ENCODE data around the gene VEPH1.

Gene VEPH1

GRCh38 chr3:157420606-157421130 is 82.5 kb downstream of the VEPH1 start:
- no peak for DNase-seq

DNA sequence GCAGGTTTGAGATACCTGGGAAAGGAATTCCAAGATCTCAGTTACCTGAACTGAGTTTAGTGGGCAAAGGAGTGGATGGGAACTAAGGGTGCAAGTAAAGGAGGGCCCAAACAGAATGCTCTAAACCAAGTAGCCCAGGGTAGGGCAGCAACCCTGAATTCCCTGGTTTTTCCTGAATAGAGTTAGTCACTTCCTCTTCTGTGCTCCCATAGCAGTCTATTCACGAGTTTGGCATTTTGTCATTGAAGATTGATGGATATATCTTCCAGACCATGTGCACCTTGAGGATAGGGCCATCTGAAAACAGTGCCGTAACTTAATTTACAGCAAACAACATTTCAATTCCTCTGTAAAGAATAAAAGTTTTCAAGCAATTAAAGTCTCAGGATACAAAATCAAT is 85.1 kb downstream of the VEPH1 start:
- WGBS (ENCODE audit: insufficient coverage) = 100% methylated on average over 1 of the region's 2 CpGs
- peaks cover 0 to 2% (median 0%) of the 10 kb centered on the region in 4 experiments for H3K4me1 ChIP-seq (ENCODE audit: control extremely low read depth in 1 of 4, control insufficient read depth in 4 of 4, insufficient read depth in 4 of 4, low read length in 3 of 4)
- no peaks in the 10 kb centered on the region for H3K27me3 ChIP-seq (replicated peaks in 2 of 5; ENCODE audit: control insufficient read depth in 4 of 5, insufficient read depth in 5 of 5, low read length in 4 of 5)
- no peak overlapping the region for H3K4me3 ChIP-seq (ENCODE audit: control insufficient read depth in 1 of 7, extremely low read depth in 1 of 7, insufficient read depth in 4 of 7, low read depth in 2 of 7, low read length in 6 of 7)
- CTCF ChIA-PET = no interaction called here
- H3K9me3 ChIP-seq (ENCODE audit: control extremely low read depth in 1 of 5, control insufficient read depth in 4 of 5, insufficient read depth in 2 of 5, low read depth in 1 of 5, low read length in 4 of 5) = no peaks in the 10 kb centered on the region
- H3K27ac ChIP-seq (ENCODE audit: insufficient read depth in 1 of 2, low read depth in 1 of 2, low read length in 2 of 2, poor library complexity in 1 of 2, severe bottlenecking in 2 of 2) = no peak overlapping the region
- no peak for DNase-seq
- POLR2A ChIA-PET = no interaction called here
- H3K36me3 ChIP-seq (ENCODE audit: control insufficient read depth in 4 of 4, insufficient read depth in 4 of 4, low read length in 3 of 4) = no peaks in the 10 kb centered on the region

More at GRCh38 chr3:157420606-157421130, 82.5 kb downstream of the VEPH1 start:
- Histone ChIP-seq H3K4me3 (ENCODE audit: control insufficient read depth in 1 of 7, extremely low read depth in 1 of 7, insufficient read depth in 4 of 7, low read depth in 2 of 7, low read length in 6 of 7) (no peak overlapping the region), H3K36me3 (ENCODE audit: control insufficient read depth in 4 of 4, insufficient read depth in 4 of 4, low read length in 3 of 4) (no peaks in the 10 kb centered on the region), H3K27ac (ENCODE audit: insufficient read depth in 1 of 2, low read depth in 1 of 2, low read length in 2 of 2, poor library complexity in 1 of 2, severe bottlenecking in 2 of 2) (no peak overlapping the region), H3K4me1 (ENCODE audit: control extremely low read depth in 1 of 4, control insufficient read depth in 4 of 4, insufficient read depth in 4 of 4, low read length in 3 of 4) (peaks cover 0 to 2% (median 0%) of the 10 kb centered on the region in 4 experiments), H3K9me3 (ENCODE audit: control extremely low read depth in 1 of 5, control insufficient read depth in 4 of 5, insufficient read depth in 2 of 5, low read depth in 1 of 5, low read length in 4 of 5) (peaks cover 0 to 2% (median 0%) of the 10 kb centered on the region in 5 experiments), H3K27me3 (replicated peaks in 2 of 5; ENCODE audit: control insufficient read depth in 4 of 5, insufficient read depth in 5 of 5, low read length in 4 of 5) (no peaks in the 10 kb centered on the region)
- ChIA-PET POLR2A (no interaction called here), CTCF (interaction anchor here (1.9 kb wide), 1 partner anchor 17 kb away, joined by 4 read pairs; the partner anchor contains the start of gene PTX3)
- WGBS (ENCODE audit: insufficient coverage) = 77% methylated on average over 2 of the region's 3 CpGs

DNA sequence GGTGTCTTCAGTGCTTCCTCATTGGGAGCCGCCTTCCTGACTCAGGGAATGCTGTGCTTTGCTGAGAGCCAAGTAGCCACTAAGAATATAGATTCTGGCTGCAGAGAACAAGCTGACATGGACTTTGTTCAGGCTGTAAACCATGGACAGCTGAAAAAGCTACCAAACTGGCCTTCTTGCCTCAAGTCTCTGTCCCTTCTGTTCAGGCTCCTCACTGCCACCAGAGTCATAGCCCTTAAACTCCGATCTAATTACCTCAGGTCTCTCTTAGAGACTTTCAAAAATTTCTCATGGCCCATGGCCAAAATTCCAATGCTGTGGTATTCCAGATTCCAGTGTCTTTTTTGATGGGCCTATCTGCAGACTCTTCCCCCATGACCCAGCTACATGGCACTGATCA is 86.0 kb downstream of the VEPH1 start:
- H3K27ac ChIP-seq (ENCODE audit: insufficient read depth in 1 of 2, low read depth in 1 of 2, low read length in 2 of 2, poor library complexity in 1 of 2, severe bottlenecking in 2 of 2) = no peak overlapping the region

DNA sequence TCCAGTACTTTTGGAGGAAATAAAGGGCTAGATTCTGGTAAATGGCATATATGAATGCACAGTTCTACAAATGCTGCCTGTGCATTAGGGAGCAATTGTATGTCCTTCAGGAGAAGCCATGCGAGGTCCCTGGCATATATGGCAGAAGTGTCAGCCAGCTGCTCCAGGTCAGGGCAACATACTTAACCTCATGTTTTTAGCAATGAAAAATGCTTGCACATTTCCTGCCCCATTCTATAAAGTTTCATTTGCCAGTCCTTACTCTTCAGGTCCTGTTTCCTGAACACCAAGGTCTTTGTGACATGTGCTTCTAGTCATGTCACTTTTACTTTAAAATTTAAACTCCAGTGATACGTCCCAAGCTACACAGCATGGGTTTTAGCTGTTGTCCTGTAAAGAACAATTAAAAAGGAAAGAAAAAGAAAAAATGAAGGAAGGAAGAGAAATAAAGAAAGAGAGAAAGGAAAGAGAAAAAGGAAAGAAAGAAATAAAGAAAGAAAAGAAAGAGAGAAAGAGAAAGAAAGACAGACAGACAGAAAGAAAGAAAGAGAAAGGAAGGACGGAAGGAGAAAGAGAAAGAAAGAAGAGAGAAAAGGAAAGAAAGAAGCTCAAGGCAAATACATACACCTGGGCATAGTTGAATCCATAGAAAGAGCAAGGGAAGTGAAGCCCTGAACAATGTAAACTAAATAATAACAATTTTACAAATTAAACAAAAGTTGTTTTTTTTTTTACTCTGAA is 86.7 kb downstream of the VEPH1 start:
- H3K4me1 ChIP-seq (ENCODE audit: control extremely low read depth in 1 of 4, control insufficient read depth in 4 of 4, insufficient read depth in 4 of 4, low read length in 3 of 4) = peaks cover 0 to 2% (median 0%) of the 10 kb centered on the region in 4 experiments
- no peaks in the 10 kb centered on the region for H3K27me3 ChIP-seq (replicated peaks in 2 of 5; ENCODE audit: control insufficient read depth in 4 of 5, insufficient read depth in 5 of 5, low read length in 4 of 5)
- peak in 1 of 3 donors; percentile 3 for DNase-seq
- H3K4me3 ChIP-seq (ENCODE audit: control insufficient read depth in 1 of 7, extremely low read depth in 1 of 7, insufficient read depth in 4 of 7, low read depth in 2 of 7, low read length in 6 of 7) = no peak overlapping the region
- POLR2A ChIA-PET = no interaction called here
- H3K9me3 ChIP-seq (ENCODE audit: control extremely low read depth in 1 of 5, control insufficient read depth in 4 of 5, insufficient read depth in 2 of 5, low read depth in 1 of 5, low read length in 4 of 5) = peaks cover 0 to 4% (median 0%) of the 10 kb centered on the region in 5 experiments
- no peak overlapping the region for H3K27ac ChIP-seq (ENCODE audit: insufficient read depth in 1 of 2, low read depth in 1 of 2, low read length in 2 of 2, poor library complexity in 1 of 2, severe bottlenecking in 2 of 2)
- CTCF ChIA-PET = interaction anchor here (0.7 kb wide), 1 partner anchor 175 kb away, joined by 4 read pairs; no protein-coding TSS in a partner anchor
- H3K36me3 ChIP-seq (ENCODE audit: control insufficient read depth in 4 of 4, insufficient read depth in 4 of 4, low read length in 3 of 4) = no peaks in the 10 kb centered on the region
- WGBS (ENCODE audit: insufficient coverage) = 92% methylated on average over 2 of the region's 3 CpGs

More for the DNA sequence above, 86.0 kb downstream of the VEPH1 start:
- Histone ChIP-seq H3K9me3 (ENCODE audit: control extremely low read depth in 1 of 5, control insufficient read depth in 4 of 5, insufficient read depth in 2 of 5, low read depth in 1 of 5, low read length in 4 of 5) (no peaks in the 10 kb centered on the region), H3K4me1 (ENCODE audit: control extremely low read depth in 1 of 4, control insufficient read depth in 4 of 4, insufficient read depth in 4 of 4, low read length in 3 of 4) (peaks cover 0 to 2% (median 0%) of the 10 kb centered on the region in 4 experiments), H3K4me3 (ENCODE audit: control insufficient read depth in 1 of 7, extremely low read depth in 1 of 7, insufficient read depth in 4 of 7, low read depth in 2 of 7, low read length in 6 of 7) (no peak overlapping the region), H3K27me3 (replicated peaks in 2 of 5; ENCODE audit: control insufficient read depth in 4 of 5, insufficient read depth in 5 of 5, low read length in 4 of 5) (no peaks in the 10 kb centered on the region), H3K36me3 (ENCODE audit: control insufficient read depth in 4 of 4, insufficient read depth in 4 of 4, low read length in 3 of 4) (no peaks in the 10 kb centered on the region)
- CTCF ChIA-PET = interaction anchor here (0.7 kb wide), 1 partner anchor 9 kb away, joined by 3 read pairs; no protein-coding TSS in a partner anchor
- DNase-seq = no peak
- WGBS (ENCODE audit: insufficient coverage) = 100% methylated on average over 2 of the region's 2 CpGs
- POLR2A ChIA-PET = no interaction called here

DNA sequence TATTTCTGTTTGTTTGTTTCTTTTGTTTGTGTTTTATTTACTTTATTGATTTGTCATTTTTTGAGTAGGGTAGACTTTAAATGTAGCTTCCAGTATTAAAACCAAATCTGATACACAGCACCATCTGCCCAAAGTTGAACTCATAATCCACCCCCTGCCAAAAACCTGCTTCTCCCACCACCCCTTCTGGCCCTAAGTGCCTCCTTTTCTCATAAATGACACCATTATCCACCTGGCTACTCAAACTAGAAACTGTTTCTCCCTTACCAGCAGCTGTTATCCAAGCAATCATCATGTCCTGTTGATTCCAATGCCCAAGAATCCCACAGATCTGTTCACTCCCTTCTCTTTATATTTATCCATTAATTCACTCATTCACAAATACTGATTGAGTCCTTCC is 88.4 kb downstream of the VEPH1 start:
- Histone ChIP-seq H3K36me3 (ENCODE audit: control insufficient read depth in 4 of 4, insufficient read depth in 4 of 4, low read length in 3 of 4) (no peaks in the 10 kb centered on the region), H3K27ac (ENCODE audit: insufficient read depth in 1 of 2, low read depth in 1 of 2, low read length in 2 of 2, poor library complexity in 1 of 2, severe bottlenecking in 2 of 2) (no peak overlapping the region), H3K27me3 (replicated peaks in 2 of 5; ENCODE audit: control insufficient read depth in 4 of 5, insufficient read depth in 5 of 5, low read length in 4 of 5) (no peaks in the 10 kb centered on the region), H3K4me1 (ENCODE audit: control extremely low read depth in 1 of 4, control insufficient read depth in 4 of 4, insufficient read depth in 4 of 4, low read length in 3 of 4) (peaks cover 0 to 2% (median 0%) of the 10 kb centered on the region in 4 experiments), H3K4me3 (ENCODE audit: control insufficient read depth in 1 of 7, extremely low read depth in 1 of 7, insufficient read depth in 4 of 7, low read depth in 2 of 7, low read length in 6 of 7) (no peak overlapping the region), H3K9me3 (ENCODE audit: control extremely low read depth in 1 of 5, control insufficient read depth in 4 of 5, insufficient read depth in 2 of 5, low read depth in 1 of 5, low read length in 4 of 5) (peaks cover 0 to 4% (median 0%) of the 10 kb centered on the region in 5 experiments)
- CTCF ChIA-PET = no interaction called here
- POLR2A ChIA-PET = no interaction called here
- DNase-seq = no peak

- Histone ChIP-seq H3K4me1 (ENCODE audit: control extremely low read depth in 1 of 4, control insufficient read depth in 4 of 4, insufficient read depth in 4 of 4, low read length in 3 of 4) (peaks cover 0 to 3% (median under 1%) of the 10 kb centered on the region in 4 experiments), H3K27ac (ENCODE audit: insufficient read depth in 1 of 2, low read depth in 1 of 2, low read length in 2 of 2, poor library complexity in 1 of 2, severe bottlenecking in 2 of 2) (no peak overlapping the region), H3K9me3 (ENCODE audit: control extremely low read depth in 1 of 5, control insufficient read depth in 4 of 5, insufficient read depth in 2 of 5, low read depth in 1 of 5, low read length in 4 of 5) (peaks cover 0 to 4% (median 0%) of the 10 kb centered on the region in 5 experiments), H3K4me3 (ENCODE audit: control insufficient read depth in 1 of 7, extremely low read depth in 1 of 7, insufficient read depth in 4 of 7, low read depth in 2 of 7, low read length in 6 of 7) (no peak overlapping the region), H3K36me3 (ENCODE audit: control insufficient read depth in 4 of 4, insufficient read depth in 4 of 4, low read length in 3 of 4) (no peaks in the 10 kb centered on the region), H3K27me3 (replicated peaks in 2 of 5; ENCODE audit: control insufficient read depth in 4 of 5, insufficient read depth in 5 of 5, low read length in 4 of 5) (no peaks in the 10 kb centered on the region)
- no CpG with 5 or more reads among the region's 1 CpG for WGBS (ENCODE audit: insufficient coverage)
- DNase-seq = no peak
- CTCF ChIA-PET = no interaction called here
- POLR2A ChIA-PET = no interaction called here
Measured at GRCh38 chr3:157412323-157412855, 90.8 kb downstream of the VEPH1 start.

GRCh38 chr3:157410945-157411344 is 92.3 kb downstream of the VEPH1 start:
- ChIA-PET CTCF (no interaction called here), POLR2A (no interaction called here)
- Histone ChIP-seq H3K27me3 (replicated peaks in 2 of 5; ENCODE audit: control insufficient read depth in 4 of 5, insufficient read depth in 5 of 5, low read length in 4 of 5) (no peaks in the 10 kb centered on the region), H3K27ac (ENCODE audit: insufficient read depth in 1 of 2, low read depth in 1 of 2, low read length in 2 of 2, poor library complexity in 1 of 2, severe bottlenecking in 2 of 2) (no peak overlapping the region), H3K4me3 (ENCODE audit: control insufficient read depth in 1 of 7, extremely low read depth in 1 of 7, insufficient read depth in 4 of 7, low read depth in 2 of 7, low read length in 6 of 7) (no peak overlapping the region), H3K36me3 (ENCODE audit: control insufficient read depth in 4 of 4, insufficient read depth in 4 of 4, low read length in 3 of 4) (no peaks in the 10 kb centered on the region), H3K9me3 (ENCODE audit: control extremely low read depth in 1 of 5, control insufficient read depth in 4 of 5, insufficient read depth in 2 of 5, low read depth in 1 of 5, low read length in 4 of 5) (peaks cover 0 to 4% (median 0%) of the 10 kb centered on the region in 5 experiments), H3K4me1 (ENCODE audit: control extremely low read depth in 1 of 4, control insufficient read depth in 4 of 4, insufficient read depth in 4 of 4, low read length in 3 of 4) (peaks cover 0 to 5% (median 2%) of the 10 kb centered on the region in 4 experiments)
- no peak for DNase-seq
- WGBS (ENCODE audit: insufficient coverage) = no CpG with 5 or more reads among the region's 2 CpGs
